Liver (tissue), 3 donors: ENCODE data around the gene LHFPL2.

Source experiments
- EGR1 ChIP-seq, 2 donors: IDR thresholded peaks; 2 replicates each; pipeline ENCODE4 v1.6.1; 2016 to 2018; ENCODE audit warnings: antibody characterized with exemption in 2 of 2, low read depth in 2 of 2
- FOXA1 ChIP-seq: IDR thresholded peaks from 2 replicates; pipeline ENCODE4 v1.6.1; 2016; ENCODE audit warnings: antibody characterized with exemption
- JUND ChIP-seq, 2 donors: IDR thresholded peaks; 2 replicates each; pipeline ENCODE4 v1.6.1; 2016; ENCODE audit warnings: antibody characterized with exemption in 2 of 2
- NR2F2 ChIP-seq: IDR thresholded peaks from 2 replicates; pipeline ENCODE4 v1.6.1; 2016; ENCODE audit warnings: antibody characterized with exemption
- RAD21 ChIP-seq, 2 donors: IDR thresholded peaks; 2 replicates each; pipeline ENCODE4 v1.6.1; 2016; ENCODE audit warnings: antibody characterized with exemption in 2 of 2, mild to moderate bottlenecking in 2 of 2
- SP1 ChIP-seq: IDR thresholded peaks from 2 replicates; pipeline ENCODE4 v1.6.1; 2018; ENCODE audit warnings: antibody characterized with exemption, mild to moderate bottlenecking
- TAF1 ChIP-seq: conservative IDR thresholded peaks from 2 replicates; pipeline ENCODE4 v1.6.1; 2016; ENCODE audit warnings: antibody characterized with exemption, mild to moderate bottlenecking
- TF ChIP-seq, protein P1 (sequence below): IDR thresholded peaks from 2 replicates; pipeline ENCODE4 v1.6.1; 2016; ENCODE audit warnings: antibody characterized with exemption, mild to moderate bottlenecking
- TF ChIP-seq, protein P2 (sequence below): fragments of 150-350 bp; IDR thresholded peaks from 2 replicates; pipeline ENCODE4 v1.5.1; 2017; ENCODE audit warnings: improper control_type of control experiment, low read depth, low read length; ENCODE audit not compliant: missing input control
- TF ChIP-seq, protein P3 (sequence below): IDR thresholded peaks from 2 replicates; pipeline ENCODE4 v1.6.1; 2016; ENCODE audit warnings: antibody characterized with exemption
- TF ChIP-seq, protein P4 (sequence below): IDR thresholded peaks from 2 replicates; pipeline ENCODE4 v1.6.1; 2016; ENCODE audit warnings: antibody characterized with exemption
- donor health status: healthy.
- donor health status: healthy.

DNA sequence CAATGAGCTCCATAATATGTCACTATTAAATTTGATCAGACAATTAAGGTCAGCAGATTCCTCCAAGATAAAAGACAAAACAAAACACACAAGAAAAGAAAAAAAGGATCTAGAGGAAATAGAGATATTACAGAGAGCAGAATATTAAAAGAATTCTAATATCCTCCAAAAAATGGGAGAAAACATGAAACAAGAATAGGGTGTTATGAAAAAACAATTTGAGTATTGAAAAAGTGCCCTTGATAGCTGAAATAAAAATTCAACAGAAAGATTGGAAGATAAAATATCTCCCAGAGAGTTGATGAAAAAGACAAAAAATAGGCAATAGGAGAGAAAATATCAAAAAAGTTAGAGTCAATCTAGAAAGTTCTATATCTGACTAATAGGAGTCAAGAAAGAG lies 44.8 kb upstream of the LHFPL2 start:
- TF ChIP-seq, protein P1, sequence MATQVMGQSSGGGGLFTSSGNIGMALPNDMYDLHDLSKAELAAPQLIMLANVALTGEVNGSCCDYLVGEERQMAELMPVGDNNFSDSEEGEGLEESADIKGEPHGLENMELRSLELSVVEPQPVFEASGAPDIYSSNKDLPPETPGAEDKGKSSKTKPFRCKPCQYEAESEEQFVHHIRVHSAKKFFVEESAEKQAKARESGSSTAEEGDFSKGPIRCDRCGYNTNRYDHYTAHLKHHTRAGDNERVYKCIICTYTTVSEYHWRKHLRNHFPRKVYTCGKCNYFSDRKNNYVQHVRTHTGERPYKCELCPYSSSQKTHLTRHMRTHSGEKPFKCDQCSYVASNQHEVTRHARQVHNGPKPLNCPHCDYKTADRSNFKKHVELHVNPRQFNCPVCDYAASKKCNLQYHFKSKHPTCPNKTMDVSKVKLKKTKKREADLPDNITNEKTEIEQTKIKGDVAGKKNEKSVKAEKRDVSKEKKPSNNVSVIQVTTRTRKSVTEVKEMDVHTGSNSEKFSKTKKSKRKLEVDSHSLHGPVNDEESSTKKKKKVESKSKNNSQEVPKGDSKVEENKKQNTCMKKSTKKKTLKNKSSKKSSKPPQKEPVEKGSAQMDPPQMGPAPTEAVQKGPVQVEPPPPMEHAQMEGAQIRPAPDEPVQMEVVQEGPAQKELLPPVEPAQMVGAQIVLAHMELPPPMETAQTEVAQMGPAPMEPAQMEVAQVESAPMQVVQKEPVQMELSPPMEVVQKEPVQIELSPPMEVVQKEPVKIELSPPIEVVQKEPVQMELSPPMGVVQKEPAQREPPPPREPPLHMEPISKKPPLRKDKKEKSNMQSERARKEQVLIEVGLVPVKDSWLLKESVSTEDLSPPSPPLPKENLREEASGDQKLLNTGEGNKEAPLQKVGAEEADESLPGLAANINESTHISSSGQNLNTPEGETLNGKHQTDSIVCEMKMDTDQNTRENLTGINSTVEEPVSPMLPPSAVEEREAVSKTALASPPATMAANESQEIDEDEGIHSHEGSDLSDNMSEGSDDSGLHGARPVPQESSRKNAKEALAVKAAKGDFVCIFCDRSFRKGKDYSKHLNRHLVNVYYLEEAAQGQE: no peak
- TF ChIP-seq, protein P2, sequence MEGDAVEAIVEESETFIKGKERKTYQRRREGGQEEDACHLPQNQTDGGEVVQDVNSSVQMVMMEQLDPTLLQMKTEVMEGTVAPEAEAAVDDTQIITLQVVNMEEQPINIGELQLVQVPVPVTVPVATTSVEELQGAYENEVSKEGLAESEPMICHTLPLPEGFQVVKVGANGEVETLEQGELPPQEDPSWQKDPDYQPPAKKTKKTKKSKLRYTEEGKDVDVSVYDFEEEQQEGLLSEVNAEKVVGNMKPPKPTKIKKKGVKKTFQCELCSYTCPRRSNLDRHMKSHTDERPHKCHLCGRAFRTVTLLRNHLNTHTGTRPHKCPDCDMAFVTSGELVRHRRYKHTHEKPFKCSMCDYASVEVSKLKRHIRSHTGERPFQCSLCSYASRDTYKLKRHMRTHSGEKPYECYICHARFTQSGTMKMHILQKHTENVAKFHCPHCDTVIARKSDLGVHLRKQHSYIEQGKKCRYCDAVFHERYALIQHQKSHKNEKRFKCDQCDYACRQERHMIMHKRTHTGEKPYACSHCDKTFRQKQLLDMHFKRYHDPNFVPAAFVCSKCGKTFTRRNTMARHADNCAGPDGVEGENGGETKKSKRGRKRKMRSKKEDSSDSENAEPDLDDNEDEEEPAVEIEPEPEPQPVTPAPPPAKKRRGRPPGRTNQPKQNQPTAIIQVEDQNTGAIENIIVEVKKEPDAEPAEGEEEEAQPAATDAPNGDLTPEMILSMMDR: no peak
- TF ChIP-seq RAD21 (IDR thresholded peaks at IDR 0.05): no peak
- TF ChIP-seq EGR1 (IDR thresholded peaks at IDR 0.05; ENCODE audit: low read depth in 2 of 2): no peak
- TF ChIP-seq JUND (IDR thresholded peaks at IDR 0.05): no peak
- no peak for TF ChIP-seq FOXA1
- TF ChIP-seq TAF1: no peak
- no peak for TF ChIP-seq NR2F2
- TF ChIP-seq SP1: no peak
- TF ChIP-seq, protein P3, sequence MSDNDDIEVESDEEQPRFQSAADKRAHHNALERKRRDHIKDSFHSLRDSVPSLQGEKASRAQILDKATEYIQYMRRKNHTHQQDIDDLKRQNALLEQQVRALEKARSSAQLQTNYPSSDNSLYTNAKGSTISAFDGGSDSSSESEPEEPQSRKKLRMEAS: no peak
- TF ChIP-seq, protein P4, sequence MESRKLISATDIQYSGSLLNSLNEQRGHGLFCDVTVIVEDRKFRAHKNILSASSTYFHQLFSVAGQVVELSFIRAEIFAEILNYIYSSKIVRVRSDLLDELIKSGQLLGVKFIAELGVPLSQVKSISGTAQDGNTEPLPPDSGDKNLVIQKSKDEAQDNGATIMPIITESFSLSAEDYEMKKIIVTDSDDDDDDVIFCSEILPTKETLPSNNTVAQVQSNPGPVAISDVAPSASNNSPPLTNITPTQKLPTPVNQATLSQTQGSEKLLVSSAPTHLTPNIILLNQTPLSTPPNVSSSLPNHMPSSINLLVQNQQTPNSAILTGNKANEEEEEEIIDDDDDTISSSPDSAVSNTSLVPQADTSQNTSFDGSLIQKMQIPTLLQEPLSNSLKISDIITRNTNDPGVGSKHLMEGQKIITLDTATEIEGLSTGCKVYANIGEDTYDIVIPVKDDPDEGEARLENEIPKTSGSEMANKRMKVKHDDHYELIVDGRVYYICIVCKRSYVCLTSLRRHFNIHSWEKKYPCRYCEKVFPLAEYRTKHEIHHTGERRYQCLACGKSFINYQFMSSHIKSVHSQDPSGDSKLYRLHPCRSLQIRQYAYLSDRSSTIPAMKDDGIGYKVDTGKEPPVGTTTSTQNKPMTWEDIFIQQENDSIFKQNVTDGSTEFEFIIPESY: no peak
